OCI-M1 (cell line): ENCODE results near the gene PTRH1.
"Not testable (repeated sequence)": the region's sequence is repeated elsewhere in the genome, so short reads cannot be mapped to it uniquely, and the experiment has no call there.

Experiments used
- DNase-seq: peaks from one replicate; lab custom pipeline; 2025; lab: John Stamatoyannopoulos, UW

Gene PTRH1, protein sequence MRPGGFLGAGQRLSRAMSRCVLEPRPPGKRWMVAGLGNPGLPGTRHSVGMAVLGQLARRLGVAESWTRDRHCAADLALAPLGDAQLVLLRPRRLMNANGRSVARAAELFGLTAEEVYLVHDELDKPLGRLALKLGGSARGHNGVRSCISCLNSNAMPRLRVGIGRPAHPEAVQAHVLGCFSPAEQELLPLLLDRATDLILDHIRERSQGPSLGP

GRCh38 chr9:127715470-127716337, at the start of gene PTRH1, which contains the start of gene TTC16:
Gene PTRH1, minus strand, starts transcription at chr9:127715663. Its CDS starts 24 bp downstream, at chr9:127715639.
Gene TTC16, plus strand, starts transcription at chr9:127716079. Its CDS starts 67 bp downstream, at chr9:127716146.
- DNase-seq, result peak; percentile 96

DNA sequence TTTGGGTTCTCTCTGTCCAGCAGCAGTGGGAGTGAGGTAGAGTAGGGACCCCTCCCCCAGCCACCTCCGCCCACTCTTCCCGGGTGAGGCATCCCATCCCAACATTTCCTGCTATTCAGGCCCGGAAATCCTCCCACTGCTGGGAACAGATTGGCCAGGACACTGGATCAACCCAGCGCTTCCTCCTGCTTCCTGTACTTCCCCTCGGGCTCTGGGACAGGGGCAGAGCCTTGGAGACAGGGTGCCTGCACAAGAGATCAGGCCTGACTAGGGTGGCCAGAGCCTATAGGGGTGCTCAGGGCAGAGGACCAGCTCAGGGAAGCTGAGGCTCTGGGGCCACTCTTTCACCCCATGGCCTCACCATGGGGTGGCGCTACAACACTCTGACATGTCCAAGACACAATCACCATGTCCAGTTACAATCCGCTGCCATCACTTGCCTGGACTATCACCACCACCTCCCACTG, 48.5 kb upstream of the PTRH1 start:
- peak; percentile 59 for DNase-seq

GRCh38 chr9:127762111-127762676, 46.7 kb upstream of the PTRH1 start:
- DNase-seq, result peak; percentile 50

DNA sequence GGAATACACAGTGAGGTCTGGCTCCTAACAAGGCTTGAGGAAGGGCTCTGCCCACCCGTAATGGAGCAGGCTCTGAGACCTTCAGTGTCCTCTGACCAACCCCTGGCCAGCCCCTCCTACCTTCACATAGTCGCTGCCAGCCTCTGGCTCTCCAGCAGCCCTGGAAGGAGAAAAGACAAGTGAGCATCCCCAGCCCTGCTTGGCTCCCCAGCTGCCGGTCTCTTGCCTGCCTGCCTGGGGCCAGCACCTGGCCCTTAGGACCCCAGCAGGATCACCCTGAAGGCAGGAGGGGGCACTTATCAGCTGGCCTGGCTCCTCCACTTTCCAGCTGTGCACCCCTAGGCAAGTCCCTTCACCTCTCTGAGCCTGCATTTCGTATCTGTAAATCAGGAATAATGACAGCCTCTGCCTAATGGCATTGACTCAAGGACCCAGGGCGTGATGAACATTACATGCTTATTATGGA, 46.1 kb upstream of the PTRH1 start:
- DNase-seq, result no peak

DNA sequence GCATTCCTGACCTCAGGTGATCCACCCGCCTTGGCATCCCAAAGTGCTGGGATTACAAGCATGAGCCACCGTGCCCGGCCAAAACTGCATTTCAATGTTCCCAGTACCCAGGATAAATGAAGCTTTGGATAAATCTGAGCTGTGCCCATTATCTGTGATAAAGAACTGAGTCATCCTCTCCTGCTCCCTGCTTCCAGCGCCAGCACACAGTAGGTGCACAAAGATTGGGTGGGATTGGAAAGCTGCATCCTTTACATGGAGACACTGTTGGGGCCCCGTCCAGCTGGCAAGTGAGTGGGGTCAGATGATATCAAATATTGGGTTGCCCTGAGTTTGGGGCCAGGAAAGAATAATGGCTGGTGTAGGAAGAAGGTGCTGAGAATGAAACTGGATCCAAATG, 45.6 kb upstream of the PTRH1 start:
- DNase-seq, result no peak

- DNase-seq, result peak; percentile 39
These were observed 43.4 kb upstream of the PTRH1 start for GRCh38 chr9:127758843-127759242.

- DNase-seq, result not testable (repeated sequence)
These were observed 41.3 kb upstream of the PTRH1 start for GRCh38 chr9:127756776-127757175.

DNA sequence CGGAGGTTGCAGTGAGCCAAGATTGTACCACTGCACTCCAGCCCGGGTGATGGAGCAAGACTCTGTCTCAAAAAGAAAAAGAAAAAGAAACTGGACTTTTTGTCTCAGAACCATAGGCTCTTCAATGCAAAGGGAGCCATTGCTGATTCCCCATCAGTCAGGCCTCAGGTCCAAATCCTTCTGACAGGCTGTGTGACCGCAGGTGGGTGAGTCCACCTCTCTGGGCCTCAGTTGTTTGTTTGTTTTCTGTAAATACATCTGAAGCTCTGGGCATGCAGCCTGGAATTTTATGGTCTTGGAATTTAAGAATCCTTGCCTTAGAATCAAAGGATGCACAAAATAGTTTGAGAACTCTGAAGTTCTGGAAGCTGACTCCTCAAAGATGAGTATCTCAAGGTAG, 40.8 kb upstream of the PTRH1 start:
- no peak for DNase-seq

- no peak for DNase-seq
These were observed 39.9 kb upstream of the PTRH1 start for GRCh38 chr9:127755061-127756060.

GRCh38 chr9:127754099-127755060, 38.9 kb upstream of the PTRH1 start:
- no peak for DNase-seq

DNA sequence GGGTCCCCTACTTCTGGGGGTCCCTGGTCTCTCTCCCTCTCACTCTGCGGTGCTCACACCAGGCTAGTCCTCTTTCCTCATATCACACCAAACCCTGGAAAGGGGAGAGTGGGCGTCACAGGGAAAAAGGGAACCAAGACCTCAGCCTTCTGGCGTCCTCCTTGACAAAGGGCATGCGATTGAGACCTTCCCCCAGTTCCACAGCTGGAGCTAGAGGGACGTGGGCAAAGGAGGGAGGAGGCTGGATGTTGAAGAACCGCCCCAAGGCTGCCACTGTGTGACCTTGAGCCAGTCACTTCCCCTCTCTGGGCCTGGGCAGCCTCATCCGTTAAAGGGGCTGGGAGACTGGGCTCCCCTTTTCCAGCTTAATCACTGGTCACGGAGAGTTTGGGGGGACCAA, 38.2 kb upstream of the PTRH1 start:
- DNase-seq, result no peak

DNA sequence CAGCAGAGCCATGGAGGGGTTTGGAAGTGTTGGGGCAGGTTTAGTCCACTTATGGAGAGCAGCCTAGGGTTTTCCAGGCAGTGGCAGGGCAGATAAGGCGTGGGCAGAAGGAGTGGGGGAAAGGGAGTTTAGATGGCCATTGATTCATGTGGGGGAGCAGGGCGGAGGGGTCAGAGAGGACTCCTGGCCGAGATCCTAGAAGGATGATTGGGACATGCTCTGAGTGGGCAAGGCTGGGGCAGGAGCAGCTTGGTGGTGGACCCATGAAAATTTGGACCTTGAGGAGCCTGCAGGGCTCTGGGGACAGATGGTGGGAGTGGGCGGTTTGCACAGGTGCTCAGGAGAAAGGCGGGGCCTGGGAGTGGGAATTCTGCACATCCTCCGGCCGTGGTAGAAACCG, 37.7 kb upstream of the PTRH1 start:
- no peak for DNase-seq

- DNase-seq, result peak; percentile 21
These were observed 36.0 kb upstream of the PTRH1 start for GRCh38 chr9:127751269-127752054.

DNA sequence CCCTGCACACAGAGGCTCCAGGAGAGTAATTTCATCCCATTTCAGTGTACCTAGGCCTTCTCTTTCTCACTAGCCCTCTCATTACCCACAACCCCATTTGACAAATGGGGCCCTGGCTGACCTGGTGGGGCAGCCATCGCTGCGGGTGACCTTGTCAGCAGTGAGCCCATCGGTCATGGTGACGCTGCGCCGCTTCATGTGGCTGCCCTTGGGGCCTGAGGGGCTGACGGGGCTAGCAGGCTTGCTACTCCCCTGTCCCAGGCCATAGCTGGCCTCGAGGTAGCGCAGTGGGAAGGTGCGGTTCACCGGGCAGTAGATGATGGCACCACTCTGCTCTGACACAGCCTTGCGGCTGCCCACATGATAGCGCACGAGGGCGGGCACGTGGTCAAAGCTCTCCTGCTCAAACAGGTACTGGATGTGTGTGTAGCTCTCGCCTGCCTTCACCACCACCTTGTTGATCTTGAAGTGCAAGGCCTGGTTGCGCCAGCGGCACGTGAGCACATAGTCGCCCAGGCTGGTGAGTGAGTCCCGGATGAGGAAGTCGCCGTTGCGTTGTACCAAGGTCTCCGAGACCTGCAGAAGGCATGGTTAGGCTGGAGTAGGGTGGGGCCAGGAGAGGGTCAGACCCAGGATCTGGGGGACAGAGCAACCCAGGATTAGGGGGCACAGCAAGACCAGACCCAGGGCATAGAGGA, 33.8 kb upstream of the PTRH1 start:
- no peak for DNase-seq

DNA sequence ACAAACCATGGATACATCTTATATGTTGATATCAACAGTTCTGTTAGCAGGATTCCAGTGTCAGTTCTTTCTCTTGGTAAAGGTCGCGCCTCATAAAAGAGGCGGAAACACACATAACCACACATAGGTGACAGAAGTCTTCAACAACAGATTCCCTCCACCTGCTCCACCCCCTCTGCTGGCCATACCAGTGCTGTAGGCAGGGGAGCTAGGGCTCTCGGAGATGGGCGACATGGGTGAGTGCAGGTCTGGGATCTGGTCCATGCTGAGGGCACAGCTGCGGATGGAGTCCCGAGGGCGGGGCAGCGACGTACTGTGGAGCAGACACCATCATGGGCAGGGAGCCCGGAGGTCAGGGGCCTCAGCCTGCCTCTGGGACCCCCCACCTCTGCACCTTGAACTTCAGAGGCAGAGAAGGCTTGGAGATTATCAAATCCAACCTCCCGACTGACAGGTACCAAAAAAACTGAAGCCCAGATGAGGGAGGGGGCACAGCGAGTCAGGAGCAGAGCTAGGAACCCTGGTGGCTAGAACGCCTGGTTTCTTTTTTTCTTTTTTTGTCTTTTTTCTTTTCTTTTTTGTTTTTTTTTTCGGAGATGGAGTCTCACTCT, 31.6 kb upstream of the PTRH1 start:
- DNase-seq, result no peak

- no peak for DNase-seq
These were observed 29.1 kb upstream of the PTRH1 start for GRCh38 chr9:127744398-127745110.

GRCh38 chr9:127742435-127743088, 27.1 kb upstream of the PTRH1 start:
- DNase-seq, result peak; percentile 1
